Esophagus squamous epithelium (tissue), 5 donors: ENCODE results near the gene NRK. TPM values are rescaled to one million over a fixed set of nuclear protein-coding genes. Genes with fewer than 3 reads are reported as not detected.

ENCODE experiments used
- DNase-seq: peaks from one replicate; lab custom pipeline; 2025; lab: John Stamatoyannopoulos, UW
- H3K27ac ChIP-seq, 4 donors: fragments of 200-600 bp; sonication (generic); one replicate each; pipeline ENCODE4 v1.5.1; 2016 to 2019; ENCODE audit warnings: mild to moderate bottlenecking in 1 of 4
- H3K27me3 ChIP-seq, 4 donors: fragments of 200-600 bp; sonication (generic); 1 replicate in 3 of 4; 2 replicates in 1 of 4; pipeline versions ENCODE4 v1.5.1 to v1.6.0; 2017 to 2021; ENCODE audit warnings: antibody characterized with exemption in 1 of 4
- H3K36me3 ChIP-seq, 3 donors: fragments of 200-600 bp; sonication (generic); one replicate each; pipeline ENCODE4 v1.5.1; 2016 to 2019
- H3K4me1 ChIP-seq, 3 donors: fragments of 200-600 bp; sonication (generic); one replicate each; pipeline ENCODE4 v1.5.1; 2017 to 2019
- H3K4me3 ChIP-seq, 4 donors: fragments of 200-600 bp; sonication (generic); 1 replicate in 3 of 4; 2 replicates in 1 of 4; pipeline ENCODE4 v1.5.1; 2016 to 2019; ENCODE audit warnings: mild to moderate bottlenecking in 2 of 4, moderate library complexity in 1 of 4
- H3K9me3 ChIP-seq, 3 donors: fragments of 200-600 bp; sonication (generic); one replicate each; pipeline ENCODE4 v1.5.1; 2016 to 2019
- POLR2A ChIP-seq, 4 donors: fragments of 450-650 bp; IDR thresholded peaks; one replicate each; pipeline ENCODE4 v1.6.1; 2017; ENCODE audit warnings: antibody characterized with exemption in 4 of 4, mild to moderate bottlenecking in 4 of 4, moderate library complexity in 3 of 4
- WGBS, 2 donors: methylation state at CpG; one replicate each; pipeline ENCODE4 v1.1.5; 2018; 5-methylcytosine and 5-hydroxymethylcytosine counted together
- intact Hi-C: fragments of 100-400 bp; cut with DNase I; formaldehyde crosslinking; loops from one replicate; pipeline ENCODE4 v1.15.0; 2022
- total RNA-seq, 4 donors: library from RNA; depleted of rRNA; stranded (reverse); fragments of >200 nt; gene quantifications; one replicate each; pipeline ENCODE4 v1.1.0, GENCODE V29; 2016
- donor health status: DM: yes; HTN: yes; CAD: no.

Gene NRK
- total RNA-seq, 4 donors from 2014 or later = 1.1 TPM; not detected in 3

- WGBS, 2 donors = 6 to 18% methylated on average over 1 of the region's 1 CpG
- no peak for DNase-seq
- no peaks in the 10 kb centered on the region for H3K4me1 ChIP-seq
- no peaks in the 10 kb centered on the region for H3K36me3 ChIP-seq
- no peaks in the 10 kb centered on the region for H3K27me3 ChIP-seq
- peaks cover 0 to 10% (median 0%) of the 10 kb centered on the region in 3 donors for H3K9me3 ChIP-seq
- TF ChIP-seq POLR2A (IDR thresholded peaks at IDR 0.05) = no peak
- no peak overlapping the region for H3K27ac ChIP-seq
- H3K4me3 ChIP-seq = no peak overlapping the region
- intact Hi-C loops = no loop called here
These were observed 185.5 kb downstream of the NRK start for GRCh38 chrX:106007815-106008214.

Other genes starting within 250 kb of the NRK start
- gene SERPINA7, start 216.2 kb downstream of the NRK start, total RNA-seq = not detected